HG03175 (cell line): ENCODE data around the gene CCL19.

Source experiments
- ATAC-seq: cut with Tn5 transposase; IDR thresholded peaks from one replicate; pipeline ENCODE4 v1.9.1; 2021; ENCODE audit warnings: mild to moderate bottlenecking, moderate library complexity; ENCODE audit not compliant: unreplicated experiment

The CCL19 gene

GRCh38 chr9:34642679-34643078 is 48.4 kb downstream of the CCL19 start:
- no peak for ATAC-seq
